ENCODE measurements around the gene NDST4. TPM values are rescaled to one million over a fixed set of nuclear protein-coding genes. Genes with fewer than 3 reads are reported as not detected.

The NDST4 gene
- total RNA-seq, 4 donors from 2014 or later, result not detected

- no peaks in the 10 kb centered on the region for H3K27me3 ChIP-seq
- no peak for TF ChIP-seq POLR2A (IDR thresholded peaks at IDR 0.05)
- TF ChIP-seq, protein P1, sequence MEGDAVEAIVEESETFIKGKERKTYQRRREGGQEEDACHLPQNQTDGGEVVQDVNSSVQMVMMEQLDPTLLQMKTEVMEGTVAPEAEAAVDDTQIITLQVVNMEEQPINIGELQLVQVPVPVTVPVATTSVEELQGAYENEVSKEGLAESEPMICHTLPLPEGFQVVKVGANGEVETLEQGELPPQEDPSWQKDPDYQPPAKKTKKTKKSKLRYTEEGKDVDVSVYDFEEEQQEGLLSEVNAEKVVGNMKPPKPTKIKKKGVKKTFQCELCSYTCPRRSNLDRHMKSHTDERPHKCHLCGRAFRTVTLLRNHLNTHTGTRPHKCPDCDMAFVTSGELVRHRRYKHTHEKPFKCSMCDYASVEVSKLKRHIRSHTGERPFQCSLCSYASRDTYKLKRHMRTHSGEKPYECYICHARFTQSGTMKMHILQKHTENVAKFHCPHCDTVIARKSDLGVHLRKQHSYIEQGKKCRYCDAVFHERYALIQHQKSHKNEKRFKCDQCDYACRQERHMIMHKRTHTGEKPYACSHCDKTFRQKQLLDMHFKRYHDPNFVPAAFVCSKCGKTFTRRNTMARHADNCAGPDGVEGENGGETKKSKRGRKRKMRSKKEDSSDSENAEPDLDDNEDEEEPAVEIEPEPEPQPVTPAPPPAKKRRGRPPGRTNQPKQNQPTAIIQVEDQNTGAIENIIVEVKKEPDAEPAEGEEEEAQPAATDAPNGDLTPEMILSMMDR (IDR thresholded peaks at IDR 0.05), result no peak
- TF ChIP-seq POLR2AphosphoS5 (IDR thresholded peaks at IDR 0.05), result no peak
- no peak for TF ChIP-seq EP300 (IDR thresholded peaks at IDR 0.05)
- H3K4me1 ChIP-seq, result no peaks in the 10 kb centered on the region
- no peak overlapping the region for H3K27ac ChIP-seq
- H3K36me3 ChIP-seq, result no peaks in the 10 kb centered on the region
- no peak overlapping the region for H3K4me3 ChIP-seq
- H3K9me3 ChIP-seq, result no peaks in the 10 kb centered on the region
- no peak for ATAC-seq
Observed at GRCh38 chr4:114905017-114905416, 208.4 kb downstream of the NDST4 start.

GRCh38 chr4:114900934-114901333, 212.5 kb downstream of the NDST4 start:
- no peak for ATAC-seq
- H3K36me3 ChIP-seq, result no peaks in the 10 kb centered on the region

GRCh38 chr4:114890773-114891172, 222.6 kb downstream of the NDST4 start:
- 56 to 60% methylated on average over 1 of the region's 1 CpG for WGBS, 2 donors (ENCODE audit: low coverage in 1 of 2)
- ATAC-seq, result no peak
- Histone ChIP-seq H3K9me3 (no peaks in the 10 kb centered on the region), H3K27ac (no peak overlapping the region), H3K27me3 (no peaks in the 10 kb centered on the region), H3K4me1 (no peaks in the 10 kb centered on the region), H3K4me3 (no peak overlapping the region), H3K36me3 (no peaks in the 10 kb centered on the region)
- no peak for TF ChIP-seq POLR2AphosphoS5 (IDR thresholded peaks at IDR 0.05)
- TF ChIP-seq, protein P1 (IDR thresholded peaks at IDR 0.05), result no peak
- no peak for TF ChIP-seq EP300 (IDR thresholded peaks at IDR 0.05)
- no peak for TF ChIP-seq POLR2A (IDR thresholded peaks at IDR 0.05)

More at GRCh38 chr4:114900934-114901333, 212.5 kb downstream of the NDST4 start:
- no peak overlapping the region for H3K27ac ChIP-seq
- H3K4me3 ChIP-seq, result no peak overlapping the region
- H3K4me1 ChIP-seq, result no peaks in the 10 kb centered on the region
- no peak for TF ChIP-seq POLR2AphosphoS5 (IDR thresholded peaks at IDR 0.05)
- TF ChIP-seq EP300 (IDR thresholded peaks at IDR 0.05), result no peak
- no peak for TF ChIP-seq POLR2A (IDR thresholded peaks at IDR 0.05)
- TF ChIP-seq, protein P1 (IDR thresholded peaks at IDR 0.05), result no peak
- no peaks in the 10 kb centered on the region for H3K9me3 ChIP-seq
- H3K27me3 ChIP-seq, result no peaks in the 10 kb centered on the region
- 63 to 86% methylated on average over 3 to 4 of the region's 4 CpGs for WGBS, 2 donors (ENCODE audit: low coverage in 1 of 2)

DNA sequence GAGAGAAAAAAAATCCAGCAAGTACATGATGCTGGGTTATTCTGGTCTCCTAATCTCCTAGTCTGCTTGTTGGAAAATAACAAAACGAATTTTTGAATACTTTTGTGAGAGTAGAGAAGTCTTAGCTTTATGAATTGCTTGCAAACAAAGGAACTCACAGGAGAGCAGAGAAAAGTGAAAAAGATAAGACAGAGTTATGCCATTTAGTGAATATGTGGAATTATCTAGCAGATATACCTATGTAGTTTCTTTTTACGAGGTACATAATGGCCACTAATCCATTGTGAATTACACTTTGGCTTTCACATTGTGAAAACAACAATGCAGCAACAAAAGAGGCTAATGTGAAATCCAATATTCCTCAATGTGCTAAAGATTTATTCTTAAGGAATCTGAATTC, 226.7 kb downstream of the NDST4 start:
- H3K4me1 ChIP-seq, result no peaks in the 10 kb centered on the region
- WGBS, 2 donors (ENCODE audit: low coverage in 1 of 2), result 65 to 82% methylated on average over 2 of the region's 2 CpGs

DNA sequence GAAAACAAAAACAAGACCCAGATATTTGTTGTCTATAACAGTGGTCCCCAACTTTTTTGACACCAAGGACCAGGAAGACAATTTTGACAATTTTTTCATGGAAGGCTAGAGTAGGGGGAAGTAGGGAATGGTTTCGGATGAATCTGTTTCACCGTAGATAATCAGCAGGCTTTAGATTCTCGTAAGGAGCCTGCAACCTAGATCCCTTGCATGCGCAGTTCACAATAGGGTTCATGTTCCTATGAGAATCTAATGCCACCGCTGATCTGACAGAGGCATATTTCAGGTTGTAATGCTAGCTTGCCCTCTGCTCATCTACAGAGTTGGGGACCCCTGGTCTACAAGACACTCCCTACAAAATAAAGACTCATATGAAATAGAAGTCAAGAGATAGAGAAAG, 229.8 kb downstream of the NDST4 start:
- no peak overlapping the region for H3K27ac ChIP-seq
- no peak for TF ChIP-seq POLR2A (IDR thresholded peaks at IDR 0.05)
- H3K4me1 ChIP-seq, result no peaks in the 10 kb centered on the region
- ATAC-seq, result no peak
- H3K36me3 ChIP-seq, result no peaks in the 10 kb centered on the region
- H3K27me3 ChIP-seq, result no peaks in the 10 kb centered on the region
- no peaks in the 10 kb centered on the region for H3K9me3 ChIP-seq
- no peak overlapping the region for H3K4me3 ChIP-seq
- WGBS, 2 donors (ENCODE audit: low coverage in 1 of 2), result 88 to 93% methylated on average over 4 to 5 of the region's 5 CpGs

More for the DNA sequence above, 226.7 kb downstream of the NDST4 start:
- Histone ChIP-seq H3K9me3 (no peaks in the 10 kb centered on the region), H3K36me3 (no peaks in the 10 kb centered on the region), H3K4me3 (no peak overlapping the region), H3K27ac (no peak overlapping the region), H3K27me3 (no peaks in the 10 kb centered on the region)
- TF ChIP-seq POLR2A (IDR thresholded peaks at IDR 0.05) (no peak), POLR2AphosphoS5 (IDR thresholded peaks at IDR 0.05) (no peak), EP300 (IDR thresholded peaks at IDR 0.05) (no peak)
- TF ChIP-seq, protein P1 (IDR thresholded peaks at IDR 0.05), result no peak
- no peak for ATAC-seq
